HS-5 (cell line): ENCODE results near the gene ZNF281.
"Not testable (repeated sequence)": the region's sequence is repeated elsewhere in the genome, so short reads cannot be mapped to it uniquely, and the experiment has no call there.

Experiments
- DNase-seq: peaks from one replicate; pipeline ENCODE4 v3.0.0-alpha.2; 2012; ENCODE audit warnings: low read depth

Gene ZNF281, protein sequence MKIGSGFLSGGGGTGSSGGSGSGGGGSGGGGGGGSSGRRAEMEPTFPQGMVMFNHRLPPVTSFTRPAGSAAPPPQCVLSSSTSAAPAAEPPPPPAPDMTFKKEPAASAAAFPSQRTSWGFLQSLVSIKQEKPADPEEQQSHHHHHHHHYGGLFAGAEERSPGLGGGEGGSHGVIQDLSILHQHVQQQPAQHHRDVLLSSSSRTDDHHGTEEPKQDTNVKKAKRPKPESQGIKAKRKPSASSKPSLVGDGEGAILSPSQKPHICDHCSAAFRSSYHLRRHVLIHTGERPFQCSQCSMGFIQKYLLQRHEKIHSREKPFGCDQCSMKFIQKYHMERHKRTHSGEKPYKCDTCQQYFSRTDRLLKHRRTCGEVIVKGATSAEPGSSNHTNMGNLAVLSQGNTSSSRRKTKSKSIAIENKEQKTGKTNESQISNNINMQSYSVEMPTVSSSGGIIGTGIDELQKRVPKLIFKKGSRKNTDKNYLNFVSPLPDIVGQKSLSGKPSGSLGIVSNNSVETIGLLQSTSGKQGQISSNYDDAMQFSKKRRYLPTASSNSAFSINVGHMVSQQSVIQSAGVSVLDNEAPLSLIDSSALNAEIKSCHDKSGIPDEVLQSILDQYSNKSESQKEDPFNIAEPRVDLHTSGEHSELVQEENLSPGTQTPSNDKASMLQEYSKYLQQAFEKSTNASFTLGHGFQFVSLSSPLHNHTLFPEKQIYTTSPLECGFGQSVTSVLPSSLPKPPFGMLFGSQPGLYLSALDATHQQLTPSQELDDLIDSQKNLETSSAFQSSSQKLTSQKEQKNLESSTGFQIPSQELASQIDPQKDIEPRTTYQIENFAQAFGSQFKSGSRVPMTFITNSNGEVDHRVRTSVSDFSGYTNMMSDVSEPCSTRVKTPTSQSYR

GRCh38 chr1:200409761-200410565 lies at the start of gene ZNF281:
Gene ZNF281, minus strand, starts transcription at chr1:200410036. Its CDS starts 331 bp downstream, at chr1:200409705.
- DNase-seq, result peak; percentile 57

- no peak for DNase-seq
These were observed 48.9 kb upstream of the ZNF281 start for GRCh38 chr1:200458780-200459179.

DNA sequence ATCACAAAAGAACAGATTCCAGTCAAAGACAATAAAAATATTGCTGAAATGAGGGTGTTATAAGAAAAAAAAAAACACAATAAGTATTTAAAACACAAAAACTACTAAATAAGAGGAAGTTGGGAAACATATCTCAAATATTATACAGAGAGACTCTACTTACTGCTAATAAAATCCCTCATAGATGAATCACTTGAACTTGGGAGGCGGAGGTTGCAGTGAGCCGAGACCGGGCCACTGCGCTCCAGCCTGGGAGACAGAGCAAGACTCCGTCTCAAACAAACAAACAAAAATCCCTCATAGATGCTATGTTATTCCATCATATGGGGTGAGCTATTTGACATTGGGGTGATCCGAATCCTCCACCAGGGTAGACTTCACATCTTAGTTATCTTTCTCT lies 48.0 kb upstream of the ZNF281 start:
- no peak for DNase-seq

GRCh38 chr1:200454425-200454824 lies 44.6 kb upstream of the ZNF281 start:
- no peak for DNase-seq

GRCh38 chr1:200453553-200453905 lies 43.7 kb upstream of the ZNF281 start:
- DNase-seq, result no peak

- no peak for DNase-seq
These were observed 43.2 kb upstream of the ZNF281 start for GRCh38 chr1:200452850-200453552.

DNA sequence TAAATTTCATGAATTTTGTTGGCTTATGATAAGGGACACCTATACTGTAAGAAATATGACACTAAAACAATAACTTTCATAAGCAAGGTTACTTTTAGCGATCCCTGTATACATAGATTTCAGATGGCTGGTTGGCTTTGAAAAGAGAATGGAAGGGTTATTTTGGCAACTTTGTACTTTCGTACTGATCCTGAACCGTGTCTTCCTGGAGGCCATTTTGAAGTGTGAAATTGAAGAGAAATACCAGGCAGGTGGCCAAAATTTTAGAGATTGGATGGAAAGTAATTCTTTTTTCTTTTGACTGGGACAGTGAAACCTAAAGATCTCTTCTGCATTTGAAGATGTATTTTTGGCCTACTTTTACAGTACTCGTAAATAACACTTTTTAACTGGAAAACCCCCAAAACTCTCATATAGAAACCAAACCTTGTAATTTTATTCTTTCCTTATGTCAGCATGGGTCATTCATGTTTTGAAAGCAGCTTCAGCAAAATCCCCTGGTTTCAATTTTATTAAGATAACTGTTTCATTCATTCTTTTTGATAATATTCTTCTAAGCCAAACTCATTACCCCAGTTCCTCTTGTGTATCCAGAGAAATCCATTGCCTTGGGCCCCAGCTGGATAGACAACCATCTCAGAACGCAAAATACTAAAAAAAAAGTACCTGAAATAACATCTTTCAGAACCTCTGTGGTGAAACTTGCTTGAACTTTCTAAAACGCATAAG lies 38.4 kb upstream of the ZNF281 start:
- no peak for DNase-seq

DNA sequence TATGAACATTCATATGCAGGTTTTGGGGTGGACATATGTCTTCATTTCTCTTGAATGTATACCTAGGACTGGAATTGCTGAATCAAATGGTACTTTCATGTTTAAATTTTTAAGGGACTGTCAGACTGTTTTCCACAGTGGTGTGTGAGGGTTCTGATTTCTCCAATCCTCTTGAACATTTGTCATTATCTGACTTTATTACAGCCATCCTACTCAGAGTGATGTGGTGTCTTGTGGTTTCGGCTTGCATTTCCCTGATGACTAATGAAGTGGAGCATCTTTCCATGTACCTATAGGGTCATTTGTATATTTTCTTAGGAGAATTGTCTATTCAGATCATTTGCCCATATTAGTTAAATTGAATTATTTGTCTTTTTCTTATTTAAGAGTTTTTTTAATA lies 35.4 kb upstream of the ZNF281 start:
- peak; percentile 65 for DNase-seq

GRCh38 chr1:200444478-200444877 lies 34.6 kb upstream of the ZNF281 start:
- no peak for DNase-seq

GRCh38 chr1:200443860-200444259 lies 34.0 kb upstream of the ZNF281 start:
- no peak for DNase-seq

- DNase-seq, result no peak
These were observed 32.8 kb upstream of the ZNF281 start for GRCh38 chr1:200442537-200443156.

DNA sequence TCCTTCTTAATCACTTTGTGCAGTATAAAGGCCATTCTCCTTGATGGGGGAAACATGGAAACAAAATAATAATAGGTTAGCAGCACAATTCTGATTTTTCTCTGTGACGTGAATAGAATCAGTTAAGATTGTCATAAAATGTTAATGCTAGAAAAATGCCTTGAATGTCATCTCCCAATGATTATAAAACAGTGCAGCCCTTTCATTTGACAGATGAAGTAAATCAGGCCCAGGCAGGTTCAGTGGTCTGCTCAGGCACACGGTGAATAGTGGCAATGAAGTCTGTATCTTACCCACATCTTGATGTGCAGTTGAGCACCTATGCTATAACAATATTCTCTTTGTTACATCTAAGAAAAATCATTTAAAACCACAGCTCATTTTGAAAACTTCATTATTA lies 32.2 kb upstream of the ZNF281 start:
- DNase-seq, result no peak

DNA sequence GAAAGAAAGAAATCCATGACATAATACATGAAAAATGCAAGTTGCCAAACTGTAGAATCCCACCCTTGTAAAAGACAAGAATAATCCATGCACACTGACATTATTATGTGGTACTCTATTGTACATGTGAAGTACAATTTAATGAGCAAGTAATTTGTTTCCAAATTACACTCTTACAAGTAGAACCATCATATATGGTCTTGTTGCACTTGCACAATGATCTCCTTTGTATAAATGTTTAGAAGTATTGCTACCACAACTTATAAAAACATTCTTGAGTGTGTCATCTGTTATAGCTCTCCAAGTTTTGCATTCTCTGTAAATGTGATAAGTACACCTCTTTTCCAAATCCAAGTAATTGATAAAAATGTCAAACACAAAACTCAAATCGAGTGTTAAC lies 29.1 kb upstream of the ZNF281 start:
- peak; percentile 16 for DNase-seq

DNA sequence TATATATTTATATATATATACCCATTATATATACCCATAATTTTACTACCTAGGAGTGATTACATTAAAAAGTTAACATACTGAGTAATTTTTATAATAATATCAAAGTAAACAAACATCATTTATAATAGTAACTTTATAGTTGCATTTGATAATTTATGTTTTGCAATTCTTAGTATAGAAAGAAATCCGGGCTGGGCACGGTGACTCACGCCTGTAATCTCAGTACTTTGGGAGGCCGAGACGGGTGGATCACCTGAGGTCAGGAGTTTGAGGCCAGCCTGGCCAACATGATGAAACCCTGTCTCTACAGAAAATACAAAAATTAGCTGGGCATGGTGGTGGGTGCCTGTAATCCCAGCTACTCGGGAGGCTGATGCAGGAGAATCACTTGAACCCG lies 28.6 kb upstream of the ZNF281 start:
- not testable (repeated sequence) for DNase-seq

- no peak for DNase-seq
These were observed 27.8 kb upstream of the ZNF281 start for GRCh38 chr1:200437556-200438203.

- no peak for DNase-seq
These were observed 27.3 kb upstream of the ZNF281 start for GRCh38 chr1:200437088-200437487.

GRCh38 chr1:200436436-200436835 lies 26.6 kb upstream of the ZNF281 start:
- DNase-seq, result no peak

- DNase-seq, result no peak
These were observed 25.5 kb upstream of the ZNF281 start for GRCh38 chr1:200435200-200435780.

DNA sequence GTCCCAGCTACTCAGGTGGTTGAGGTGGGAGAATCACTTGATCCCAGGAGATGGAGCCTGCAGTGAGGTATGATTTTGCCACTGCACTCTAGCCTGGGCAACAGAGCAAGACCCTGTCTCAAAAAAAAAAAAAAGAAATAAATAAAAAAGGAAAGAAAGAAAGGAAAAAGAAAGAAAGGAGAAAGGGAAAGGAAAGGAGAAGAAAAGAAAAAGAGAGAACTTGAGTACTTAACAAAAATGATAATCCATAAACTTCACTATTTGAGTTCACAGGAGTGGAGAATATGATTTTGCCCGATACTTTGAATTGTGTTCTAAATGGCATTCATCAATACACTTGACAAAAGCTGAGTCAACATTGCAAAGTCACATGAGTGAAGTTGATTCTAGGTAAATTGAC lies 23.8 kb upstream of the ZNF281 start:
- no peak for DNase-seq

DNA sequence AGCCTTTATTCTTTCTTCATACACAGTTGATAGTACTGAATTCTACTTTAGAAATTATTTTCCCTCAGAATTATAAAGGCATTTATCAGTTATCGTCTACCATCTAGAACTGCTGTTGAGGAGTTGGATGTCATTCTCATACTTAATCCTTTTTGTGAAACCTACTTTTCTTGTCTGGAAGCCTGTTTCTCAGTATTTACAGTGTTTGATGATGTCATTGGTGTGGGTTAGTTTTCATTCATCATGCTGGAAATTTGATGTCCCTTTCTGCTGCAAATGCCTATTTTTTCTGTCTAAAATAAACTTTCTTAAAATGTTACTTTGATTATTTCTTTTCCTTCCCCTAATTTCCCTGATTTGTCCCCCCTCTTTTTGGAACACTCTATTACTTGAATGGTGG lies 22.8 kb upstream of the ZNF281 start:
- no peak for DNase-seq
